ENCODE measurements around the gene ARAP2.

GRCh38 chr4:36198068-36198808 lies 46.1 kb downstream of the ARAP2 start:
- no peak for TF ChIP-seq CTCF (IDR thresholded peaks at IDR 0.05)
- no peak for TF ChIP-seq POLR2A (IDR thresholded peaks at IDR 0.05)
